GM06990 (cell line): Measurements from ENCODE around the gene HIPK2.

Experiments used
- DNase-seq: peaks from one replicate; pipeline ENCODE4 v3.0.0-alpha.2; 2011; ENCODE audit not compliant: insufficient read length; ENCODE audit errors: extremely low read depth
- H3K27me3 ChIP-seq: replicated peaks from 2 replicates; pipeline ENCODE4 v1.6.0; 2011; ENCODE audit warnings: low read length; ENCODE audit not compliant: control insufficient read depth, insufficient read depth
- H3K36me3 ChIP-seq: 2 replicates; pipeline ENCODE4 v1.5.1; 2011; ENCODE audit warnings: low read length; ENCODE audit not compliant: control insufficient read depth, insufficient read depth
- H3K4me3 ChIP-seq: replicated peaks from 2 replicates; pipeline ENCODE4 v1.5.1; 2011; ENCODE audit warnings: low read depth, mild to moderate bottlenecking, control low read depth, low read length
- TF ChIP-seq, protein P1 (sequence below): IDR thresholded peaks from 2 replicates; pipeline ENCODE4 v1.5.1; 2011; ENCODE audit warnings: low read length, control low read depth, mild to moderate bottlenecking, inconsistent platforms; ENCODE audit not compliant: insufficient read depth, poor library complexity, severe bottlenecking

The HIPK2 gene

DNA sequence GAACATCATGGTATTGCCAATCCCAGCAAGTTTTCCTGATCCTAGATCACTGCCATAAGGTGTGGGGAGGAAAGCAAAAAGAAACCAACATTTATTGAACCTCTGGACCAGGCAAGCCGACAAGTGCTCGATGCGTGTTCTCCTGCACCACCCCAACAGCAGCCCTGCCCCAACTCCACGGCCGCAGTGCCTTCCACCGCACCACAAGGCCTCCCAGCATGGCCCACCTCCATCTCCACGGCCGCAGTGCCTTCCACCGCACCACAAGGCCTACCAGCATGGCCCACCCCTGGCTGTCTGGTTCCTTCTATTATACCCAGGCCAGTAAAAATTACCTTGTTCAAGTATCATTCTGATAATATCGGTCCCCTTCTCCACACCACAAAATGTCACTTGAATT, 8.7 kb downstream of the HIPK2 start:
- DNase-seq, result no peak
- Histone ChIP-seq H3K4me3 (no peak overlapping the region), H3K27me3 (no peaks in the 10 kb centered on the region), H3K36me3 (peaks cover 8% of the 10 kb centered on the region)
- TF ChIP-seq, protein P1, sequence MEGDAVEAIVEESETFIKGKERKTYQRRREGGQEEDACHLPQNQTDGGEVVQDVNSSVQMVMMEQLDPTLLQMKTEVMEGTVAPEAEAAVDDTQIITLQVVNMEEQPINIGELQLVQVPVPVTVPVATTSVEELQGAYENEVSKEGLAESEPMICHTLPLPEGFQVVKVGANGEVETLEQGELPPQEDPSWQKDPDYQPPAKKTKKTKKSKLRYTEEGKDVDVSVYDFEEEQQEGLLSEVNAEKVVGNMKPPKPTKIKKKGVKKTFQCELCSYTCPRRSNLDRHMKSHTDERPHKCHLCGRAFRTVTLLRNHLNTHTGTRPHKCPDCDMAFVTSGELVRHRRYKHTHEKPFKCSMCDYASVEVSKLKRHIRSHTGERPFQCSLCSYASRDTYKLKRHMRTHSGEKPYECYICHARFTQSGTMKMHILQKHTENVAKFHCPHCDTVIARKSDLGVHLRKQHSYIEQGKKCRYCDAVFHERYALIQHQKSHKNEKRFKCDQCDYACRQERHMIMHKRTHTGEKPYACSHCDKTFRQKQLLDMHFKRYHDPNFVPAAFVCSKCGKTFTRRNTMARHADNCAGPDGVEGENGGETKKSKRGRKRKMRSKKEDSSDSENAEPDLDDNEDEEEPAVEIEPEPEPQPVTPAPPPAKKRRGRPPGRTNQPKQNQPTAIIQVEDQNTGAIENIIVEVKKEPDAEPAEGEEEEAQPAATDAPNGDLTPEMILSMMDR, result no peak

DNA sequence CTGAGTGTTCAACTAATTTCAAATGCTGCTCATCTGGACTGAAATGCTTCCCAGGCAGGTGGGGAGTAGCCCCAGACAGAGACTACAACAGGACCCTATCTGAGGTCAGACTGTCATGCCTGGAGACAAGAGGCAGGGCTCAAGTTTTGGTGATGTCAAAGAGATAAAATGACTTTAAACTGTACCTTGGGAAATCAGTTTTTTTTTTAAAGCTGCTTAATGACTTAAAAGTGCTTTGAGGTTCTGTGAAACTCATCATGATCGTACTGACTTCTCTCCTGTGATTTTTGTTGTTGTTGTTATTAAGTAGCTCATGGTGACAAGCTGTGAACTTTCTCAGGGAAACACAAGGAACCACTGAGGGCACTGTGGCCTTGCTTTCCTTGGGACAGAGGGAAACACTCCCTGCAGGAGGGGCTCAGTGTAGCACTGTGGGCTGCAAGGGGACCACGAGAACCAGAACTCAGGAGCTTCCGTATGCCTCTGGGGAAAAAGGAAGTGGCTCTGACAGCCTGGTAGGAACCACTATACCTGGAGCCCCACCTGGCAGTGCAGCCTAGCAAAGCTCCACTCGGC, 9.5 kb downstream of the HIPK2 start:
- no peak for DNase-seq
- Histone ChIP-seq H3K27me3 (no peaks in the 10 kb centered on the region), H3K36me3 (peaks cover 10% of the 10 kb centered on the region), H3K4me3 (no peak overlapping the region)
- TF ChIP-seq, protein P1, result no peak

DNA sequence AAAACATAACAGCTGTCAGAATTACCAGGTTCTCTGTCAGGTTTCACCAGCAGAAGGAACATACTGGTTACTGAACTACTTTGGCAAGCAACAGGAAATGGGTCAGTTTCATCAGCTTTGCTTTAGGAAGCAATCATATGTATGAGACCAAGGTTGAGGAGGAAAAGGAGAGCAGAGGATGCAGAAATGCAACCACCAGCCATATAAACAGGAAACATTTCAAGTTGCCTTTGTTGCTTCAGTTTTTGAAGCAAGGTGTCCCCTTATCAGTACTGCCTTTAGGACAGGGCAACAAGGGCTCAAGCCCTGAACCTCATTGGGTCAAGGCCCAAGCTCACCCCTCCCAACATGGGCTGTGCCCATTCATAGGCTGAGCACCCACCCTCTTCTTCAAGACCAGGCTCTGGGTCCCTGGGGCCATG, 10.2 kb downstream of the HIPK2 start:
- TF ChIP-seq, protein P1, result no peak
- Histone ChIP-seq H3K36me3 (peaks cover 10% of the 10 kb centered on the region), H3K4me3 (no peak overlapping the region), H3K27me3 (no peaks in the 10 kb centered on the region)
- peak; percentile 50 for DNase-seq

DNA sequence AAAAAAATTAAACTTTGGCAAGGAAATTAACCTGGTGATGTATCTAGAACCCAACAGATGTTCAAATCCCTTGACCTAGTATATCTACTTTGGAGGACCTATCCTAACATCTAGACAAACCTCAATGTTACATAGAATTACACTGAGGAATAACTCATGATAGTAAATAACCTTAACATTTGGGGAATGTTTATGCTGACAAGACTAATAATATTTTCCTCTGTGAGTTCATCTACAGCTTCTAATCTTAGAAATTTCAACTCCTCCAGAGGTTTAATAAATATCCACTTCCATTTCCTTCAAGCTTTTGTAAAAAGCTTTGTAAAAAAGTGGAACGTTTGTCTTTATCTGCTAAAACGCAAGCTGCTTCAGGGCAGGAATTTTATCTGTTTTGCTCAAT, 12.7 kb downstream of the HIPK2 start:
- Histone ChIP-seq H3K4me3 (no peak overlapping the region), H3K27me3 (no peaks in the 10 kb centered on the region), H3K36me3 (peaks cover 10% of the 10 kb centered on the region)
- TF ChIP-seq, protein P1, result no peak
- DNase-seq, result no peak

DNA sequence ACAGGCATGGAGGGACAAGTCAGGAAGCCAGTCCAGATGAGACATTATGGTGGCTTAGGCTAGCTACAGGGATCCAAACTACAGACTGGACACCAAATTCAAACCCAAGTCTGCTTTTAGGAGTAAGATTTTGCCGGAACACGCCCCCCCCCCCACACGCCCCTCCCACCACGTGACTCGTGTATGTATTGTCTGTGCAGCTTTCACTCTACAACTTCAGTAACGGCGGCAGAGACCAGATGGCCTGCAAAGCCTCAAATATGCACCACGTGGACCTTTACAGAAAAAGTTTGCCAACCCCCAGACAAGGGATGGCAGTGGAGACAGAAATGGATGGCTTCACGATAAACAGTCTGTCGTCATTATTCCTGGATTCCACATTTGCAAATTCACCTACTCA, 14.5 kb downstream of the HIPK2 start:
- TF ChIP-seq, protein P1, result no peak
- DNase-seq, result no peak
- H3K27me3 ChIP-seq, result no peaks in the 10 kb centered on the region
- H3K36me3 ChIP-seq, result peaks cover 5% of the 10 kb centered on the region
- no peak overlapping the region for H3K4me3 ChIP-seq

DNA sequence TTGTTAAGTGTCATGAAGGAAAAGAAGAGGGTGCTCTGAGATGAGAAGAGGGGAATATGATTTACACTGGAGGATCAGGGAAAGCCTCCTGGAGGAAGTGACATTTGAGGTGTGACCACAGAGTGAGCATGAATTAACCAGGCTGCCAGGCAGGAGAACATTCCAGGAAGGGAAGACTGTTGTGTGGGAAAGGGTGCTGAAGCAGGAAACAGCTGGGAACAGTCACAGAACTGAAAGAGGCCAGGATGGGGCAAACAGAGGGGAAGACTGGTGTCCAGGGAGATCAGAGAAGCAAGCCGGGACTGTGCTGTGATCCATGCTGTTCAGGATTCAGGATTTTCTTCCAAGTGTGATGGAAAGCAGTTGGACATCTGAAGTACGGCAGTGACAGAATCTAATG, 14.9 kb downstream of the HIPK2 start:
- TF ChIP-seq, protein P1, result no peak

More for the DNA sequence above, 14.9 kb downstream of the HIPK2 start:
- H3K27me3 ChIP-seq, result no peaks in the 10 kb centered on the region
- H3K4me3 ChIP-seq, result no peak overlapping the region
- no peak for DNase-seq
- H3K36me3 ChIP-seq, result peaks cover 5% of the 10 kb centered on the region
